OCI-LY7 (cell line): ENCODE data around the gene SHC1. TPM values are rescaled to one million over a fixed set of nuclear protein-coding genes. Genes with fewer than 3 reads are reported as not detected.

Experiments
- BruUV-seq: library from RNA; stranded (reverse); fragments of 400-500 nt; replicated peaks from 2 replicates; lab custom pipeline; 2021; lab: Mats Ljungman, UMichigan
- CTCF ChIA-PET: fragments of 300-600 bp; sonication (Branson Sonifier 250); formaldehyde crosslinking; loops from one replicate; lab custom pipeline; 2022; ENCODE audit warnings: antibody characterized with exemption; ENCODE audit not compliant: unreplicated experiment; lab: Charles Lee
- POLR2A ChIA-PET: fragments of 300-600 bp; sonication (Branson Sonifier 250); formaldehyde crosslinking; loops from one replicate; lab custom pipeline; 2022; ENCODE audit warnings: antibody characterized with exemption; lab: Charles Lee
- DNase-seq: peaks from one replicate; pipeline ENCODE4 v3.0.0-alpha.2; 2015; ENCODE audit warnings: low spot score
- H2AFZ ChIP-seq: fragments of 200-600 bp; sonication (generic), shearing (Covaris generic); 2 replicates; pipeline ENCODE4 v1.6.1; 2014; ENCODE audit warnings: mild to moderate bottlenecking, antibody characterized with exemption, low read length, moderate library complexity
- H3K27ac ChIP-seq: fragments of 200-600 bp; sonication (generic); 2 replicates; pipeline ENCODE4 v1.5.1; 2014; ENCODE audit warnings: mixed run types, low read depth, mild to moderate bottlenecking, moderate library complexity, low read length, inconsistent platforms; ENCODE audit not compliant: poor library complexity, severe bottlenecking
- H3K36me3 ChIP-seq: fragments of 200-600 bp; sonication (generic); 2 replicates; pipeline ENCODE4 v1.6.1; 2014; ENCODE audit warnings: mild to moderate bottlenecking, antibody characterized with exemption, low read length, moderate library complexity, mixed read lengths; ENCODE audit not compliant: insufficient read depth
- H3K4me1 ChIP-seq: fragments of 200-600 bp; sonication (generic); 2 replicates; pipeline ENCODE4 v1.5.1; 2014; ENCODE audit warnings: mild to moderate bottlenecking, low read length; ENCODE audit not compliant: insufficient read depth, poor library complexity, severe bottlenecking
- H3K4me2 ChIP-seq: fragments of 200-600 bp; sonication (generic); 2 replicates; pipeline ENCODE4 v1.6.1; 2014; ENCODE audit warnings: mild to moderate bottlenecking, low read length
- H3K4me3 ChIP-seq: fragments of 200-600 bp; sonication (generic); 2 replicates; pipeline ENCODE4 v1.5.1; 2014; ENCODE audit warnings: mild to moderate bottlenecking, low read depth, low read length; ENCODE audit not compliant: poor library complexity, severe bottlenecking
- H3K79me2 ChIP-seq: fragments of 200-600 bp; sonication (generic); 2 replicates; pipeline ENCODE4 v1.6.1; 2016; ENCODE audit warnings: low read depth, mild to moderate bottlenecking, low read length, moderate library complexity, mixed read lengths; ENCODE audit not compliant: insufficient read depth
- H3K9me2 ChIP-seq: fragments of 200-600 bp; sonication (generic); 2 replicates; pipeline ENCODE4 v1.6.1; 2016; ENCODE audit warnings: mild to moderate bottlenecking, low read length, mixed read lengths; ENCODE audit not compliant: insufficient read depth
- H3K9me3 ChIP-seq: fragments of 200-600 bp; sonication (generic); 2 replicates; pipeline ENCODE4 v1.6.1; 2014; ENCODE audit warnings: mild to moderate bottlenecking, mixed run types, low read length, mixed read lengths
- H4K20me1 ChIP-seq: fragments of 200-600 bp; sonication (generic); 2 replicates; pipeline ENCODE4 v1.6.1; 2014; ENCODE audit warnings: mild to moderate bottlenecking, antibody characterized with exemption, low read length, moderate library complexity, mixed read lengths; ENCODE audit not compliant: insufficient read depth
- EZH2phosphoT487 ChIP-seq: fragments of 200-600 bp; sonication (generic); IDR thresholded peaks from 2 replicates; pipeline ENCODE4 v1.6.1; 2018; ENCODE audit warnings: low read depth, borderline replicate concordance, mild to moderate bottlenecking, mixed run types, antibody characterized with exemption, low read length, moderate library complexity, mixed read lengths
- intact Hi-C: fragments of 100-400 bp; cut with micrococcal nuclease; formaldehyde crosslinking; loops from one replicate; pipeline ENCODE4 v1.10.0; 2022; ENCODE audit not compliant: unreplicated experiment
- total RNA-seq, 2 experiments: library from RNA; depleted of rRNA in 1 of 2; stranded (reverse); fragments of >200 nt in 1 of 2; shearing (Covaris generic) in 1 of 2; gene quantifications; 2 replicates each; pipeline ENCODE4 v1.2.3, GENCODE V29; 2014 to 2022
- TF ChIP-seq, protein P1 (sequence below): fragments of 200-600 bp; sonication (generic); conservative IDR thresholded peaks from 2 replicates; pipeline ENCODE4 v1.5.1; 2014; ENCODE audit warnings: mild to moderate bottlenecking, antibody characterized with exemption, low read length, moderate library complexity, mixed read lengths

SHC1 gene
- total RNA-seq, 2 experiments from 2014 or later = 37.6 to 77.4 TPM

- H3K4me3 ChIP-seq = peak overlapping the region; percentile 72
- peaks cover 27% of the 10 kb centered on the region for H3K36me3 ChIP-seq
- intact Hi-C loops = no loop called here
- no peaks in the 10 kb centered on the region for H3K9me3 ChIP-seq
- TF ChIP-seq EZH2phosphoT487 = no peak
- TF ChIP-seq, protein P1, sequence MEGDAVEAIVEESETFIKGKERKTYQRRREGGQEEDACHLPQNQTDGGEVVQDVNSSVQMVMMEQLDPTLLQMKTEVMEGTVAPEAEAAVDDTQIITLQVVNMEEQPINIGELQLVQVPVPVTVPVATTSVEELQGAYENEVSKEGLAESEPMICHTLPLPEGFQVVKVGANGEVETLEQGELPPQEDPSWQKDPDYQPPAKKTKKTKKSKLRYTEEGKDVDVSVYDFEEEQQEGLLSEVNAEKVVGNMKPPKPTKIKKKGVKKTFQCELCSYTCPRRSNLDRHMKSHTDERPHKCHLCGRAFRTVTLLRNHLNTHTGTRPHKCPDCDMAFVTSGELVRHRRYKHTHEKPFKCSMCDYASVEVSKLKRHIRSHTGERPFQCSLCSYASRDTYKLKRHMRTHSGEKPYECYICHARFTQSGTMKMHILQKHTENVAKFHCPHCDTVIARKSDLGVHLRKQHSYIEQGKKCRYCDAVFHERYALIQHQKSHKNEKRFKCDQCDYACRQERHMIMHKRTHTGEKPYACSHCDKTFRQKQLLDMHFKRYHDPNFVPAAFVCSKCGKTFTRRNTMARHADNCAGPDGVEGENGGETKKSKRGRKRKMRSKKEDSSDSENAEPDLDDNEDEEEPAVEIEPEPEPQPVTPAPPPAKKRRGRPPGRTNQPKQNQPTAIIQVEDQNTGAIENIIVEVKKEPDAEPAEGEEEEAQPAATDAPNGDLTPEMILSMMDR = no peak
- H3K4me2 ChIP-seq = peak overlapping the region; percentile 85
- peaks cover 26% of the 10 kb centered on the region; the same call in 1 of the 2 replicates for H3K79me2 ChIP-seq
- peaks cover 73% of the 10 kb centered on the region for H3K4me1 ChIP-seq
- peak overlapping the region; percentile 87 for H3K27ac ChIP-seq
- POLR2A ChIA-PET = interaction anchor here (1.0 to 1.1 kb wide), 2 partner anchors 16 to 17 kb away, joined by 3 to 6 read pairs; partner anchors contain the start of gene PMVK
- CTCF ChIA-PET = interaction anchor here (0.9 to 3.4 kb wide), 2 partner anchors 9 to 104 kb away, joined by 3 to 13 read pairs; no protein-coding TSS in a partner anchor
- no peaks in the 10 kb centered on the region for H4K20me1 ChIP-seq
- BruUV-seq = no TSS peak
- H2AFZ ChIP-seq = no peak overlapping the region
- no peak for DNase-seq
- no peaks in the 10 kb centered on the region for H3K9me2 ChIP-seq
These were observed 16.9 kb downstream of the SHC1 start for GRCh38 chr1:154953611-154954038.

GRCh38 chr1:154952664-154953063 lies 17.9 kb downstream of the SHC1 start:
- intact Hi-C loops = no loop called here
- peak overlapping the region; percentile 85 for H3K4me2 ChIP-seq
- peak overlapping the region; percentile 72 for H3K4me3 ChIP-seq
- no peaks in the 10 kb centered on the region for H3K9me3 ChIP-seq
- no TSS peak for BruUV-seq
- H3K4me1 ChIP-seq = peaks cover 66% of the 10 kb centered on the region
- TF ChIP-seq EZH2phosphoT487 = no peak
- TF ChIP-seq, protein P1 = no peak
- peaks cover 17% of the 10 kb centered on the region for H3K36me3 ChIP-seq
- no peaks in the 10 kb centered on the region for H3K9me2 ChIP-seq
- POLR2A ChIA-PET = interaction anchor here (0.6 to 1.1 kb wide), 2 partner anchors 16 to 31 kb away, joined by 3 read pairs; partner anchors contain the start of genes FLAD1 and PMVK
- CTCF ChIA-PET = interaction anchor here (3.4 kb wide), 1 partner anchor 8 kb away, joined by 13 read pairs; no protein-coding TSS in a partner anchor
- H3K79me2 ChIP-seq = peaks cover 26% of the 10 kb centered on the region; the same call in 1 of the 2 replicates
- DNase-seq = no peak
- H2AFZ ChIP-seq = no peak overlapping the region
- peak overlapping the region; percentile 87 for H3K27ac ChIP-seq
- no peaks in the 10 kb centered on the region for H4K20me1 ChIP-seq
